PC-3 (cell line): Measurements from ENCODE around the gene BHLHE23. TPM values are rescaled to one million over a fixed set of nuclear protein-coding genes. Genes with fewer than 3 reads are reported as not detected.

Experiments used
- ATAC-seq: fragments of 200-7000 bp; cut with Tn5 transposase; 2 replicates; pipeline ENCODE4 v1.9.1; 2020; ENCODE audit warnings: mild to moderate bottlenecking, moderate library complexity
- BruUV-seq: library from RNA; stranded (reverse); fragments of 400-500 nt; replicated peaks from 2 replicates; lab custom pipeline; 2021; lab: Mats Ljungman, UMichigan
- CTCF ChIA-PET: fragments of 300-600 bp; sonication (Branson Sonifier 250); formaldehyde crosslinking; loops from one replicate; lab custom pipeline; 2022; ENCODE audit warnings: antibody characterized with exemption; lab: Charles Lee
- POLR2A ChIA-PET: fragments of 300-600 bp; sonication (Branson Sonifier 250); formaldehyde crosslinking; loops from one replicate; lab custom pipeline; 2022; ENCODE audit warnings: antibody characterized with exemption; ENCODE audit not compliant: unreplicated experiment; lab: Charles Lee
- DNase-seq: peaks from one replicate; pipeline ENCODE4 v3.0.0-alpha.2; 2015
- H2AFZ ChIP-seq: fragments of 300-600 bp; sonication (generic); 2 replicates; pipeline ENCODE4 v1.6.0; 2016; ENCODE audit warnings: antibody characterized with exemption, low read length
- H3F3A ChIP-seq: fragments of 300-600 bp; sonication (generic); one replicate; pipeline ENCODE4 v1.6.0; 2017; ENCODE audit warnings: antibody characterized with exemption, low read length, control low read depth, mild to moderate bottlenecking; ENCODE audit not compliant: unreplicated experiment
- H3K27ac ChIP-seq: fragments of 300-600 bp; sonication (generic); 2 replicates; pipeline ENCODE4 v1.5.1; 2016; ENCODE audit warnings: mild to moderate bottlenecking, low read length
- H3K27me3 ChIP-seq: fragments of 300-600 bp; sonication (generic); 2 replicates; pipeline ENCODE4 v1.6.1; 2016; ENCODE audit warnings: low read length, mixed read lengths
- H3K36me3 ChIP-seq: fragments of 300-600 bp; sonication (generic); 2 replicates; pipeline ENCODE4 v1.6.1; 2016; ENCODE audit warnings: low read depth, mixed run types, low read length, mixed read lengths
- H3K4me1 ChIP-seq: fragments of 300-600 bp; sonication (generic); 2 replicates; pipeline ENCODE4 v1.5.1; 2016; ENCODE audit warnings: low read length; ENCODE audit not compliant: insufficient read depth
- H3K4me2 ChIP-seq: fragments of 300-600 bp; sonication (generic); 2 replicates; pipeline ENCODE4 v1.6.0; 2016; ENCODE audit warnings: low read length
- H3K4me3 ChIP-seq: fragments of 300-600 bp; sonication (generic); 2 replicates; pipeline ENCODE4 v1.5.1; 2016; ENCODE audit warnings: mild to moderate bottlenecking, low read length, mixed read lengths
- H3K79me2 ChIP-seq: fragments of 300-600 bp; sonication (generic); 2 replicates; pipeline ENCODE4 v1.6.1; 2017; ENCODE audit warnings: low read length, mixed read lengths
- H3K9ac ChIP-seq: fragments of 300-600 bp; sonication (generic); 2 replicates; pipeline ENCODE4 v1.6.0; 2016; ENCODE audit warnings: mild to moderate bottlenecking, low read length
- H3K9me2 ChIP-seq: fragments of 300-600 bp; sonication (generic); replicated peaks from 2 replicates; pipeline ENCODE4 v1.6.1; 2016; ENCODE audit warnings: mixed run types, low read length, mixed read lengths
- H3K9me3 ChIP-seq: fragments of 300-600 bp; sonication (generic); 2 replicates; pipeline ENCODE4 v1.6.1; 2016; ENCODE audit warnings: low read length, mixed read lengths
- H4K20me1 ChIP-seq: fragments of 300-600 bp; sonication (generic); 2 replicates; pipeline ENCODE4 v1.6.1; 2016; ENCODE audit warnings: low read length, mixed read lengths
- EZH2 ChIP-seq: fragments of 300-600 bp; sonication (generic); IDR thresholded peaks from one replicate; pipeline ENCODE4 v1.6.1; 2017; ENCODE audit warnings: antibody characterized with exemption, mild to moderate bottlenecking, low read length; ENCODE audit not compliant: unreplicated experiment
- EZH2phosphoT487 ChIP-seq: fragments of 300-600 bp; sonication (generic); IDR thresholded peaks from 2 replicates; pipeline ENCODE4 v1.6.1; 2018; ENCODE audit warnings: mild to moderate bottlenecking, antibody characterized with exemption, low read length, borderline replicate concordance
- intact Hi-C: fragments of 100-400 bp; cut with micrococcal nuclease; formaldehyde crosslinking; loops from 2 replicates; pipeline ENCODE4 v1.9.0; 2023
- total RNA-seq: library from RNA; depleted of rRNA; stranded (reverse); fragments of >200 nt; gene quantifications from 2 replicates; pipeline ENCODE4 v1.2.3, GENCODE V29; 2014; rRNA removed
- TF ChIP-seq, protein P1 (sequence below): fragments of 300-600 bp; sonication (generic); conservative IDR thresholded peaks from 2 replicates; pipeline ENCODE4 v1.5.1; 2017; ENCODE audit warnings: antibody characterized with exemption, low read depth, mild to moderate bottlenecking, low read length

BHLHE23 gene
- total RNA-seq, 1 experiment from 2014 or later, result not detected

DNA sequence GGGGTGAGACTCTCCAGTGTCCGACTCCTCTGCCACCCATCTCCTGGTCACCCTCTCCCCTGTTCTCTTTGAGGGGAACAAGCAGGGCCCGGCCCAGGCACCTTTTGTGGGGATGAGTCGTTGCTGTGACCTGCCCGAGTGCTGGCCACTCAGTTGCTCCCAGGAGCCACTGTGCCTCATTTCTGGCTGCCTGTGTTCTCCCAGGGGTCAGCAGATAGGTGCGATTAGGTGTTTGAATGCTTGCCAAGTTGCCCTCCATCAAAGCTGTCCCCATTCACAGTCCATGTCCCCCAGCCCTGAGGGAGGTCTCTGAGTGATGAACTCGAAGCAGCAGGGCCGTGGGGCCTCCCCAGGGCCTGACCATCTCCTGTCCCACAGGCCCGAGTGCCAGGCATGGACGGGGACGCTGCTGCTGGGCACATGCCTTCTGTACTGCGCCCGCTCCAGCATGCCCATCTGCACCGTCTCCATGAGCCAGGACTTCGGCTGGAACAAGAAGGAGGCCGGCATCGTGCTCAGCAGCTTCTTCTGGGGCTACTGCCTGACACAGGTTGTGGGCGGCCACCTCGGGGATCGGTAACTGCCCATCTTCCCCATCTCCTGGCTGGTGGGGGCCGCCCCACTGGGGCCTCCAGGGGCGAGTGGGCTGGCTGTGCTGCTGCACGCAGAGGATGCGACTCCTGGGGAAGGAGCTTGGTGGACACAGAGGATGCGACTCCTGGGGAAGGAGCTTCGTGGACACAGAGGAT lies 50.2 kb downstream of the BHLHE23 start:
- TF ChIP-seq EZH2 (no peak), EZH2phosphoT487 (no peak)
- TF ChIP-seq, protein P1, sequence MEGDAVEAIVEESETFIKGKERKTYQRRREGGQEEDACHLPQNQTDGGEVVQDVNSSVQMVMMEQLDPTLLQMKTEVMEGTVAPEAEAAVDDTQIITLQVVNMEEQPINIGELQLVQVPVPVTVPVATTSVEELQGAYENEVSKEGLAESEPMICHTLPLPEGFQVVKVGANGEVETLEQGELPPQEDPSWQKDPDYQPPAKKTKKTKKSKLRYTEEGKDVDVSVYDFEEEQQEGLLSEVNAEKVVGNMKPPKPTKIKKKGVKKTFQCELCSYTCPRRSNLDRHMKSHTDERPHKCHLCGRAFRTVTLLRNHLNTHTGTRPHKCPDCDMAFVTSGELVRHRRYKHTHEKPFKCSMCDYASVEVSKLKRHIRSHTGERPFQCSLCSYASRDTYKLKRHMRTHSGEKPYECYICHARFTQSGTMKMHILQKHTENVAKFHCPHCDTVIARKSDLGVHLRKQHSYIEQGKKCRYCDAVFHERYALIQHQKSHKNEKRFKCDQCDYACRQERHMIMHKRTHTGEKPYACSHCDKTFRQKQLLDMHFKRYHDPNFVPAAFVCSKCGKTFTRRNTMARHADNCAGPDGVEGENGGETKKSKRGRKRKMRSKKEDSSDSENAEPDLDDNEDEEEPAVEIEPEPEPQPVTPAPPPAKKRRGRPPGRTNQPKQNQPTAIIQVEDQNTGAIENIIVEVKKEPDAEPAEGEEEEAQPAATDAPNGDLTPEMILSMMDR, result no peak
- H3K79me2 ChIP-seq, result no peaks in the 10 kb centered on the region
- H3K9ac ChIP-seq, result no peak overlapping the region

More for the DNA sequence above, 50.2 kb downstream of the BHLHE23 start:
- H2AFZ ChIP-seq, result no peak overlapping the region
- no peaks in the 10 kb centered on the region for H3K27me3 ChIP-seq
- no peak overlapping the region for H3K4me2 ChIP-seq
- H3K4me3 ChIP-seq, result no peak overlapping the region
- no peak overlapping the region for H3K27ac ChIP-seq
- no peaks in the 10 kb centered on the region for H3K36me3 ChIP-seq
- ATAC-seq, result 0 out of 2 replicates have a peak, but pooled peaks have one; percentile 10
- H3K9me3 ChIP-seq, result no peaks in the 10 kb centered on the region
- no peak for DNase-seq
- intact Hi-C loops, result no loop called here
- no peaks in the 10 kb centered on the region for H3K9me2 ChIP-seq
- POLR2A ChIA-PET, result no interaction called here
- no peaks in the 10 kb centered on the region; the same call in 1 of the 2 replicates for H3K4me1 ChIP-seq
- CTCF ChIA-PET, result interaction anchor here (0.5 kb wide), 1 partner anchor 242 kb away, joined by 9 read pairs; no protein-coding TSS in a partner anchor
- H4K20me1 ChIP-seq, result no peaks in the 10 kb centered on the region
- BruUV-seq, result no TSS peak
- no peaks in the 10 kb centered on the region for H3F3A ChIP-seq

Other genes starting within 250 kb of the BHLHE23 start
- gene MRGBP, start 210.5 kb downstream of the BHLHE23 start, total RNA-seq, result 48.8 and 56.3 TPM in 2 replicates
- gene OGFR, start 202.1 kb downstream of the BHLHE23 start, total RNA-seq, result 78.9 and 112 TPM in 2 replicates
- gene COL9A3, start 189.9 kb downstream of the BHLHE23 start, total RNA-seq, result 14.3 and 17.7 TPM in 2 replicates
- gene TCFL5, start 145.1 kb downstream of the BHLHE23 start, total RNA-seq, result 15.8 and 21.7 TPM in 2 replicates
- 33.2 and 40.4 TPM in 2 replicates for gene DIDO1, start 80.5 kb downstream of the BHLHE23 start, total RNA-seq
- 37.2 and 47.5 TPM in 2 replicates for gene GID8, start 68.8 kb downstream of the BHLHE23 start, total RNA-seq
- not detected in 2 replicates for gene SLC17A9, start 54.3 kb downstream of the BHLHE23 start, total RNA-seq
- 30.0 and 34.0 TPM in 2 replicates for gene YTHDF1, start 209.2 kb upstream of the BHLHE23 start, total RNA-seq
- gene BIRC7, start 228.9 kb upstream of the BHLHE23 start, total RNA-seq, result not detected in 2 replicates
- not detected in 2 replicates for gene NKAIN4, start 247.5 kb upstream of the BHLHE23 start, total RNA-seq